Adrenal gland (tissue), 5 donors: ENCODE measurements around the gene OPCML.

Experiments
- POLR2A ChIP-seq, 2 donors: fragments of 450-650 bp; IDR thresholded peaks; one replicate each; pipeline ENCODE4 v1.6.1; 2017; ENCODE audit warnings: antibody characterized with exemption in 2 of 2, mild to moderate bottlenecking in 2 of 2, moderate library complexity in 1 of 2
- TF ChIP-seq, protein P1 (sequence below), 6 experiments: fragments of 450-650 bp in 4 of 6; fragments of 200-600 bp in 2 of 6; sonication (generic) in 1 of 6; IDR thresholded peaks; 1 replicate in 5 of 6; 2 replicates in 1 of 6; pipeline versions ENCODE4 v1.5.1 to v1.8.0; 2016 to 2021; ENCODE audit warnings: antibody characterized with exemption in 6 of 6, mild to moderate bottlenecking in 2 of 6, moderate library complexity in 1 of 6
- donor health status: DM: no; HTN: no; CAD: no.

DNA sequence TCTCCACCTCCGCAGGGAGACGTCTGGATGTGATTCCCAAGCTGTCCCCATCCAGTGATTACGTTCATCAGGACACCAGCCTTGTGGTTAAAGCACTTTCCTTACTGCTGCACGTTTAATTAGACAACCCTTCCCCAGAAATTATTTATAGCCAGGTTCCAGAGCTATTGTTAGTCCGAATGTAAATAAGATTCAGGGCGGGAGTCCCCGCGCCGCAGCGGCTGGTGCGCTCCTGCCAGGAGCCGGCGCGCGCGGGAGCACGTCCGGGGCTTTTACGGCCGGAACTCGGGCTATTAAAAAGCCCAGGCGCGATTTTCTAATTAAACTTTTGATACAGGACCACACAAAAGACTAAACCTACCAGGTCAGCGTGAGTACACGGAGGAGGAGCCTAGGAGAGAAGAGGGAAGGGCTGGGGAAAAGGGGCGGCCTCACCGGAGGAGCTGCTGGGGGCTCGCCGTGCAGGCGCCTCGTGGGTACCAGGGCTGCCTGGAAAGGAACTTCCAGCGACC, 538.3 kb downstream of the OPCML start:
- TF ChIP-seq, protein P1, sequence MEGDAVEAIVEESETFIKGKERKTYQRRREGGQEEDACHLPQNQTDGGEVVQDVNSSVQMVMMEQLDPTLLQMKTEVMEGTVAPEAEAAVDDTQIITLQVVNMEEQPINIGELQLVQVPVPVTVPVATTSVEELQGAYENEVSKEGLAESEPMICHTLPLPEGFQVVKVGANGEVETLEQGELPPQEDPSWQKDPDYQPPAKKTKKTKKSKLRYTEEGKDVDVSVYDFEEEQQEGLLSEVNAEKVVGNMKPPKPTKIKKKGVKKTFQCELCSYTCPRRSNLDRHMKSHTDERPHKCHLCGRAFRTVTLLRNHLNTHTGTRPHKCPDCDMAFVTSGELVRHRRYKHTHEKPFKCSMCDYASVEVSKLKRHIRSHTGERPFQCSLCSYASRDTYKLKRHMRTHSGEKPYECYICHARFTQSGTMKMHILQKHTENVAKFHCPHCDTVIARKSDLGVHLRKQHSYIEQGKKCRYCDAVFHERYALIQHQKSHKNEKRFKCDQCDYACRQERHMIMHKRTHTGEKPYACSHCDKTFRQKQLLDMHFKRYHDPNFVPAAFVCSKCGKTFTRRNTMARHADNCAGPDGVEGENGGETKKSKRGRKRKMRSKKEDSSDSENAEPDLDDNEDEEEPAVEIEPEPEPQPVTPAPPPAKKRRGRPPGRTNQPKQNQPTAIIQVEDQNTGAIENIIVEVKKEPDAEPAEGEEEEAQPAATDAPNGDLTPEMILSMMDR (IDR thresholded peaks at IDR 0.05), result no peak
- TF ChIP-seq POLR2A (IDR thresholded peaks at IDR 0.05), result no peak
